SK-N-SH (cell line): Measurements from ENCODE around the gene TBX2. TPM values are rescaled to one million over a fixed set of nuclear protein-coding genes. Genes with fewer than 3 reads are reported as not detected.

ENCODE experiments used
- CTCF ChIA-PET: fragments of 300-600, 350-600 bp; formaldehyde crosslinking; extraction: SDS; loops from one replicate; lab custom pipeline; 2021; lab: Yijun Ruan, JAX
- POLR2A ChIA-PET: fragments of 350-600 bp; sonication (Branson Sonifier 250); formaldehyde crosslinking; extraction: SDS; loops from one replicate; lab custom pipeline; 2020; ENCODE audit warnings: antibody characterized with exemption, inconsistent platforms; lab: Yijun Ruan, JAX
- DNase-seq: peaks from one replicate; pipeline ENCODE4 v3.0.0; 2012
- H2AFZ ChIP-seq: fragments of 200-600 bp; sonication (generic); 2 replicates; pipeline ENCODE4 v1.8.1; 2016; ENCODE audit warnings: antibody characterized with exemption, mild to moderate bottlenecking, low read depth
- H3F3A ChIP-seq: fragments of 200-600 bp; sonication (generic); replicated peaks from 2 replicates; pipeline ENCODE3; 2016; ENCODE audit warnings: antibody characterized with exemption, mild to moderate bottlenecking; ENCODE audit not compliant: insufficient read depth
- H3K27ac ChIP-seq, 2 experiments: fragments of 200-500 bp in 1 of 2; fragments of 200-600 bp in 1 of 2; sonication (Bioruptor generic) in 1 of 2; sonication (generic), shearing (Covaris generic) in 1 of 2; 2 replicates each; pipeline versions ENCODE4 v1.5.1 to v1.6.1; 2014 to 2016; ENCODE audit warnings: low read depth in 2 of 2, inconsistent platforms in 1 of 2, low read length in 1 of 2, mild to moderate bottlenecking in 1 of 2, mixed read lengths in 1 of 2
- H3K27me3 ChIP-seq: fragments of 200-600 bp; sonication (generic), shearing (Covaris generic); 2 replicates; pipeline ENCODE4 v1.6.1; 2016; ENCODE audit warnings: mixed run types; ENCODE audit not compliant: insufficient read depth
- H3K36me3 ChIP-seq, 2 experiments: fragments of 200-500 bp in 1 of 2; fragments of 200-600 bp in 1 of 2; sonication (Bioruptor generic) in 1 of 2; sonication (generic) in 1 of 2; replicated peaks in 1 of 2; 2 replicates each; pipeline versions ENCODE3 to v1.5.1; 2014 to 2016; ENCODE audit warnings: low read length in 1 of 2, mild to moderate bottlenecking in 1 of 2; ENCODE audit not compliant: insufficient read depth in 2 of 2, control insufficient read depth in 1 of 2
- H3K4me1 ChIP-seq, 2 experiments: fragments of 200-500 bp in 1 of 2; fragments of 200-600 bp in 1 of 2; sonication (Bioruptor generic) in 1 of 2; sonication (generic), shearing (Covaris generic) in 1 of 2; 2 replicates each; pipeline versions ENCODE4 v1.5.1 to v1.6.1; 2014 to 2016; ENCODE audit warnings: low read depth in 1 of 2, low read length in 1 of 2, mixed run types in 1 of 2; ENCODE audit not compliant: insufficient read depth in 2 of 2, control insufficient read depth in 1 of 2
- H3K4me2 ChIP-seq: fragments of 200-600 bp; sonication (generic), shearing (Covaris generic); 2 replicates; pipeline ENCODE4 v1.6.1; 2017; ENCODE audit warnings: mixed run types
- H3K4me3 ChIP-seq, 2 experiments: fragments of 200-500 bp in 1 of 2; fragments of 200-600 bp in 1 of 2; sonication (Bioruptor generic) in 1 of 2; sonication (generic), shearing (Covaris generic) in 1 of 2; 2 replicates each; pipeline versions ENCODE4 v1.5.1 to v1.8.1; 2014 to 2016; ENCODE audit warnings: low read depth in 2 of 2, inconsistent platforms in 1 of 2, low read length in 1 of 2, mild to moderate bottlenecking in 1 of 2, mixed read lengths in 1 of 2, moderate library complexity in 1 of 2
- H3K79me2 ChIP-seq: fragments of 200-600 bp; sonication (generic); 2 replicates; pipeline ENCODE4 v1.8.1; 2017; ENCODE audit warnings: mild to moderate bottlenecking; ENCODE audit not compliant: insufficient read depth
- H3K9ac ChIP-seq: fragments of 200-600 bp; sonication (generic); 2 replicates; pipeline ENCODE4 v1.6.1; 2017; ENCODE audit warnings: mixed run types
- H3K9me2 ChIP-seq: fragments of 200-600 bp; sonication (generic); 2 replicates; pipeline ENCODE4 v1.6.1; 2017; ENCODE audit warnings: mixed run types
- H3K9me3 ChIP-seq: fragments of 200-600 bp; sonication (generic); 2 replicates; pipeline ENCODE4 v1.6.1; 2017; ENCODE audit warnings: mixed run types, mild to moderate bottlenecking, moderate library complexity
- H4K20me1 ChIP-seq: fragments of 200-600 bp; sonication (generic); 2 replicates; pipeline ENCODE4 v1.6.1; 2017; ENCODE audit warnings: mild to moderate bottlenecking, mixed run types; ENCODE audit not compliant: insufficient read depth
- FOXJ3 ChIP-seq: sonication (generic); formaldehyde crosslinking; IDR thresholded peaks from 2 replicates; pipeline ENCODE4 v1.5.1; 2020; ENCODE audit warnings: mild to moderate bottlenecking, missing genetic modification reagents
- GABPA ChIP-seq: IDR thresholded peaks from 2 replicates; pipeline ENCODE4 v1.4.0; 2012; ENCODE audit warnings: low read depth, mild to moderate bottlenecking
- MEF2A ChIP-seq: IDR thresholded peaks from 2 replicates; pipeline ENCODE4 v1.4.0; 2012; ENCODE audit warnings: low read depth, borderline replicate concordance
- MXI1 ChIP-seq: IDR thresholded peaks from 2 replicates; pipeline ENCODE4 v1.6.1; 2012; ENCODE audit warnings: mild to moderate bottlenecking, low read depth, low read length, improper control_type of control experiment
- NFIC ChIP-seq: IDR thresholded peaks from 2 replicates; pipeline ENCODE4 v1.4.0; 2012; ENCODE audit warnings: borderline replicate concordance
- RAD21 ChIP-seq: IDR thresholded peaks from 2 replicates; pipeline ENCODE4 v1.6.1; 2012; ENCODE audit warnings: mild to moderate bottlenecking, low read length
- RCOR1 ChIP-seq: fragments of 150-350 bp; IDR thresholded peaks from 2 replicates; pipeline ENCODE4 v1.6.1; 2017; ENCODE audit warnings: antibody characterized with exemption, low read length
- SIN3A ChIP-seq: IDR thresholded peaks from 2 replicates; pipeline ENCODE4 v1.6.1; 2012; ENCODE audit warnings: low read depth, mild to moderate bottlenecking, low read length, moderate library complexity, borderline replicate concordance
- SMC3 ChIP-seq: IDR thresholded peaks from 2 replicates; pipeline ENCODE4 v1.6.1; 2012; ENCODE audit warnings: low read depth, low read length, improper control_type of control experiment
- TCF12 ChIP-seq: IDR thresholded peaks from 2 replicates; pipeline ENCODE4 v1.4.0; 2012
- TEAD4 ChIP-seq: IDR thresholded peaks from 2 replicates; pipeline ENCODE4 v1.4.0; 2012; ENCODE audit warnings: mild to moderate bottlenecking, borderline replicate concordance; ENCODE audit not compliant: insufficient read depth
- ZBTB33 ChIP-seq: IDR thresholded peaks from 2 replicates; pipeline ENCODE4 v1.4.0; 2012; ENCODE audit warnings: low read depth, borderline replicate concordance
- WGBS: methylation state at CpG from one replicate; pipeline ENCODE4 v1.1.6; 2017; ENCODE audit warnings: low lambda C conversion rate; 5-methylcytosine and 5-hydroxymethylcytosine counted together
- polyA plus RNA-seq, 3 experiments: library from polyadenylated mRNA; depleted of rRNA; stranded (reverse); fragments of >200 nt; gene quantifications; 2 replicates each; pipeline ENCODE4 v1.2.3, GENCODE V29; 2012
- TF ChIP-seq, protein P1 (sequence below): IDR thresholded peaks from 2 replicates; pipeline ENCODE4; 2012

Gene TBX2
- polyA plus RNA-seq, 1 of the 3 experiments (the other 2 are of a cell fraction): 57.8 TPM

DNA sequence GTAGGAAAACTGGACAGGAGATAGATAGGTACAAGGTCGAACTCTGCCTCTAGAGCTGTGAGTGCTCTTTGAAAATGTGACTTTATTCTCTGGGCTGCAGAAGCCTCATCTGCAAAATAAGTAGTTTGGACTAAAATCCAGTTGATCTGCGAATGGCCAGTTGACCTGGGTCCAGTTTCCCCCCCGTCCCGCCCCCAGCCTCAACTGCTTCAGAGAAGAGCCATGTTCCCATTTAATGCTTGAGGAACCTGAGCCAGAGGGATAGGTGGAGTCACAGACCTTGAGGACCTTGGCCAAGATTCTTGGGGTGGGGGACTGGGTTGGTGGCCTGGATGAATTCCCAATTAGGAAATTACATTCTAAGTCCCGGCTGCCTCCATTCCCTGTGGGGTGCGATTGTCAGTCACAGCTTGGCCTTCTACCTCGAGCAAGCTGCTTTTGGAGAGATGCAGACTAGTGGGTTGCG is 14.1 kb downstream of the TBX2 start:
- POLR2A ChIA-PET: interaction anchor here (1.0 to 1.9 kb wide), 5 partner anchors 13 to 218 kb away, joined by 3 to 12 read pairs (median 6); no protein-coding TSS in a partner anchor
- H3K79me2 ChIP-seq: peaks cover 9% of the 10 kb centered on the region
- peaks cover 6 to 7% of the 10 kb centered on the region in 2 experiments for H3K36me3 ChIP-seq
- peak overlapping the region; percentile 77 to 82 for H3K4me3 ChIP-seq
- H3K4me2 ChIP-seq: peak overlapping the region; percentile 95
- H3F3A ChIP-seq: peaks cover 26% of the 10 kb centered on the region
- H3K4me1 ChIP-seq: peaks cover 5 to 49% of the 10 kb centered on the region in 2 experiments; a peak in 2 of 4 replicates
- TF ChIP-seq FOXJ3 (CRISPR knock-in tag): no peak
- TF ChIP-seq, protein P1, sequence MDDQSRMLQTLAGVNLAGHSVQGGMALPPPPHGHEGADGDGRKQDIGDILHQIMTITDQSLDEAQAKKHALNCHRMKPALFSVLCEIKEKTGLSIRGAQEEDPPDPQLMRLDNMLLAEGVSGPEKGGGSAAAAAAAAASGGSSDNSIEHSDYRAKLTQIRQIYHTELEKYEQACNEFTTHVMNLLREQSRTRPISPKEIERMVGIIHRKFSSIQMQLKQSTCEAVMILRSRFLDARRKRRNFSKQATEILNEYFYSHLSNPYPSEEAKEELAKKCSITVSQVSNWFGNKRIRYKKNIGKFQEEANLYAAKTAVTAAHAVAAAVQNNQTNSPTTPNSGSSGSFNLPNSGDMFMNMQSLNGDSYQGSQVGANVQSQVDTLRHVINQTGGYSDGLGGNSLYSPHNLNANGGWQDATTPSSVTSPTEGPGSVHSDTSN: no peak
- no peak for TF ChIP-seq TEAD4
- H2AFZ ChIP-seq: 0 out of 2 replicates have a peak overlapping the region, but pooled peaks have one; percentile 87
- DNase-seq: peak; percentile 30
- H3K27ac ChIP-seq: peak overlapping the region; percentile 80 to 90; a peak in 3 of 4 replicates
- H4K20me1 ChIP-seq: no peaks in the 10 kb centered on the region
- H3K9ac ChIP-seq: peak overlapping the region; percentile 84; the same call in 1 of the 2 replicates
- no peaks in the 10 kb centered on the region for H3K9me3 ChIP-seq
- 97% methylated on average over 8 of the region's 8 CpGs for WGBS
- CTCF ChIA-PET: interaction anchor here (1.0 to 16.4 kb wide), 31 partner anchors 12 to 736 kb away, joined by 3 to 318 read pairs (median 11); partner anchors contain the start of genes BCAS3 and TBX2
- no peaks in the 10 kb centered on the region for H3K27me3 ChIP-seq
- no peaks in the 10 kb centered on the region for H3K9me2 ChIP-seq

GRCh38 chr17:61414141-61414935 is 14.7 kb downstream of the TBX2 start:
- peak overlapping the region; percentile 95; the same call in 1 of the 2 replicates for H3K4me2 ChIP-seq
- H4K20me1 ChIP-seq: no peaks in the 10 kb centered on the region
- WGBS: 81% methylated on average over 13 of the region's 16 CpGs
- peak overlapping the region in 1 of 2 experiments; percentile 90; a peak in 2 of 4 replicates for H3K27ac ChIP-seq
- no peak overlapping the region for H3K9ac ChIP-seq
- peak; percentile 61 for TF ChIP-seq NFIC
- peak; percentile 46 for TF ChIP-seq RCOR1
- TF ChIP-seq SMC3: no peak
- TF ChIP-seq MXI1: 0 out of 2 replicates have a peak, but pooled peaks have one; percentile 42
- TF ChIP-seq MEF2A: no peak
- no peak for TF ChIP-seq GABPA
- no peak for TF ChIP-seq TCF12
- 0 out of 2 replicates have a peak, but pooled peaks have one; percentile 1 for TF ChIP-seq RAD21
- no peak for TF ChIP-seq ZBTB33
- TF ChIP-seq SIN3A: no peak
- TF ChIP-seq FOXJ3 (CRISPR knock-in tag): no peak
- H3K4me3 ChIP-seq: no peak overlapping the region
- H3K9me3 ChIP-seq: no peaks in the 10 kb centered on the region
- H3K27me3 ChIP-seq: no peaks in the 10 kb centered on the region
- H3K9me2 ChIP-seq: no peaks in the 10 kb centered on the region
- ChIA-PET POLR2A (no interaction called here), CTCF (interaction anchor here (0.6 to 16.4 kb wide), 20 partner anchors 12 to 693 kb away, joined by 3 to 318 read pairs (median 9); no protein-coding TSS in a partner anchor)
- no peak overlapping the region for H2AFZ ChIP-seq
- peaks cover 0 to under 1% of the 10 kb centered on the region in 2 experiments for H3K36me3 ChIP-seq
- H3K79me2 ChIP-seq: peaks cover 9% of the 10 kb centered on the region
- peak; percentile 75 for DNase-seq
- peaks cover 5 to 49% of the 10 kb centered on the region in 2 experiments; a peak in 2 of 4 replicates for H3K4me1 ChIP-seq
- H3F3A ChIP-seq: peaks cover 20% of the 10 kb centered on the region
